Kidney epithelial cell (primary cell): ENCODE results near the gene EMC6. TPM values are rescaled to one million over a fixed set of nuclear protein-coding genes. Genes with fewer than 3 reads are reported as not detected.

Experiments used
- DNase-seq: peaks from one replicate; pipeline ENCODE4 v3.0.0-alpha.2; 2010; ENCODE audit warnings: low read depth
- H3K27me3 ChIP-seq: 2 replicates; pipeline ENCODE4 v1.6.0; 2011; ENCODE audit warnings: low read length; ENCODE audit not compliant: control insufficient read depth, insufficient read depth
- H3K36me3 ChIP-seq: 2 replicates; pipeline ENCODE4 v1.5.1; 2011; ENCODE audit warnings: low read length; ENCODE audit not compliant: control insufficient read depth, insufficient read depth
- H3K4me3 ChIP-seq: 2 replicates; pipeline ENCODE4 v1.5.1; 2011; ENCODE audit warnings: low read depth, mild to moderate bottlenecking, control low read depth, low read length
- CTCF ChIP-seq: IDR thresholded peaks from 2 replicates; pipeline ENCODE4 v1.5.1; 2011; ENCODE audit warnings: mild to moderate bottlenecking, moderate library complexity, low read length, control low read depth, inconsistent platforms; ENCODE audit not compliant: insufficient read depth, poor library complexity, severe bottlenecking
- total RNA-seq: library from RNA; depleted of rRNA; stranded (reverse); fragments of >200 nt; gene quantifications from 2 replicates; pipeline ENCODE4 v1.2.3, GENCODE V29; 2015

EMC6 gene
- total RNA-seq, 1 donor from 2014 or later: 30.0 TPM

GRCh38 chr17:3657874-3658783, 10.5 kb upstream of the EMC6 start:
- TF ChIP-seq CTCF: no peak
- DNase-seq: no peak
- Histone ChIP-seq H3K27me3 (no peaks in the 10 kb centered on the region), H3K36me3 (peaks cover 1% of the 10 kb centered on the region), H3K4me3 (no peak overlapping the region)

- no peak overlapping the region for H3K4me3 ChIP-seq
- no peak for TF ChIP-seq CTCF
- H3K36me3 ChIP-seq: peaks cover 3% of the 10 kb centered on the region
- H3K27me3 ChIP-seq: no peaks in the 10 kb centered on the region
- no peak for DNase-seq
These were observed 9.7 kb upstream of the EMC6 start for GRCh38 chr17:3658784-3659449.

GRCh38 chr17:3659541-3660111, 9.0 kb upstream of the EMC6 start:
- peaks cover 3% of the 10 kb centered on the region for H3K36me3 ChIP-seq
- TF ChIP-seq CTCF: no peak
- no peak for DNase-seq

GRCh38 chr17:3660311-3660891, 8.2 kb upstream of the EMC6 start:
- TF ChIP-seq CTCF: no peak
- H3K36me3 ChIP-seq: peaks cover 3% of the 10 kb centered on the region
- H3K27me3 ChIP-seq: no peaks in the 10 kb centered on the region
- H3K4me3 ChIP-seq: no peak overlapping the region
- DNase-seq: no peak

More at GRCh38 chr17:3659541-3660111, 9.0 kb upstream of the EMC6 start:
- no peak overlapping the region for H3K4me3 ChIP-seq
- no peaks in the 10 kb centered on the region for H3K27me3 ChIP-seq

GRCh38 chr17:3663102-3664011, 5.3 kb upstream of the EMC6 start:
- no peak overlapping the region for H3K4me3 ChIP-seq
- DNase-seq: no peak
- no peaks in the 10 kb centered on the region for H3K27me3 ChIP-seq
- TF ChIP-seq CTCF: no peak
- H3K36me3 ChIP-seq: peaks cover 3% of the 10 kb centered on the region
